Left renal pelvis (tissue), 4 donors: ENCODE measurements around the gene TAGLN2. TPM values are rescaled to one million over a fixed set of nuclear protein-coding genes. Genes with fewer than 3 reads are reported as not detected.

Source experiments
- DNase-seq, 4 donors: peaks; one replicate each; pipeline ENCODE4 v3.0.0-alpha.2; 2013; ENCODE audit warnings: low read depth in 4 of 4, low spot score in 3 of 4
- polyA plus RNA-seq, 4 donors: library from polyadenylated mRNA; unstranded; fragments of 120-200 nt; gene quantifications; one replicate each; pipeline ENCODE4 v1.2.1, GENCODE V29; 2013; ENCODE audit not compliant: insufficient read length in 4 of 4

The TAGLN2 gene
- polyA plus RNA-seq, 4 donors, result 118 to 147 (median 142) TPM

DNA sequence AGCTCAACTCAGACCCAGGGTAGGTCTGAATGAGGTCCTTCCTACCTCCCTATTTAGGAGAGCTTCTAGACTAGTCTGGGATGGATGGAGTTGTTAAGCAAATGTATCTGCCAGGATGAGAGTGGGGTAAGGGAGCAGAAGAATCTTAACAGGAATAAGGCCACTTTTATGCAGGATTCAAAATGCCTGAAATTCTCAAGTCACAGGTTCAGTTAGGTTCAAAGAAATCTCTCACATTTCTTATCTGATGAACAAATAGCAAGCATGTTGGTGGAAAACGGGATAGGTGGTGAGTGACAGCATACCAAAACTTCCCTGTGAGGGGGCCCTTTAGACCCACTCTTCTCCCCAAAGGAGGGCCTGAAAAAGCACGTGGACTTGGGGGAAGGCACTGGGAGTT is 25.7 kb upstream of the TAGLN2 start:
- DNase-seq, result no peak

DNA sequence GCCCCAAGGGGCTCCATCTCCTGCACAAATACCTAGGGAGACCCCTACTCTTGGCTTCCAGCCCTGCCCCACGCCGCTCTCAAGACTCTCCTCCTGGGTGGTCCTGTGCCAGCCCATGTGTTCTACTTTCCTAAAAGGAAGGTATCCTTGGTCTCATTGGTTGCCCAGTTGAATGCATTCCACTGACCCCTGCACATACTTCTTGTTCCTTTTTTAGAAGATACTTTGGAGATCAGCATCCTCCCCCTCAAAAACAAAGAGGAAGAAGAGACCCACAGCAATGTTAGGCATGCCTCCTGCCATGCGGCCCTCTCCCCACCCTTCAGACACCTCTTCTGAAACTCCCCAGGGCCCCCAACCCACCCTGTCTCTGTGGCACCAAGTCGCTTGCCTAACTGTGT is 24.7 kb upstream of the TAGLN2 start:
- no peak for DNase-seq

DNA sequence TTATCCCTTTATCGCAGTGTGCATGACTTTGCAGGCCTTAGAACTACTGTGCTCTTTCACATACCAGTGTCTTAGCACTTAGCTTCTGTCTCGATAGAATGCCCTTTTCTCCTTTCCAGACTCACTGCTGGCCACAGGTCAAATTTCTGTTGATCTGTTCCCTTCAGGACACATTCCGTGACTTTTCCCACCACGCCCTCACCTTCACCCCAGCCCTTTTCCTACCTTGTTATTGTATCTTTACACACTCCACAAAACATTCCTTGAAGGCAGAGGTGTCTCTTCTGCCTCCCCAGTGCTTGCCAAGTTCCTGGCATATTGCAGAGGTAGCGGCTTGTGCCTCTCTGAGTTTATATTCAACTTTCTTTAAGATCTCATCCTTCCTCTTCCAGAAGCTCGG is 23.8 kb upstream of the TAGLN2 start:
- no peak for DNase-seq

- no peak for DNase-seq
Observed at GRCh38 chr1:159947942-159948341, 22.6 kb upstream of the TAGLN2 start.

GRCh38 chr1:159946242-159947187 is 21.2 kb upstream of the TAGLN2 start:
- DNase-seq, result no peak

DNA sequence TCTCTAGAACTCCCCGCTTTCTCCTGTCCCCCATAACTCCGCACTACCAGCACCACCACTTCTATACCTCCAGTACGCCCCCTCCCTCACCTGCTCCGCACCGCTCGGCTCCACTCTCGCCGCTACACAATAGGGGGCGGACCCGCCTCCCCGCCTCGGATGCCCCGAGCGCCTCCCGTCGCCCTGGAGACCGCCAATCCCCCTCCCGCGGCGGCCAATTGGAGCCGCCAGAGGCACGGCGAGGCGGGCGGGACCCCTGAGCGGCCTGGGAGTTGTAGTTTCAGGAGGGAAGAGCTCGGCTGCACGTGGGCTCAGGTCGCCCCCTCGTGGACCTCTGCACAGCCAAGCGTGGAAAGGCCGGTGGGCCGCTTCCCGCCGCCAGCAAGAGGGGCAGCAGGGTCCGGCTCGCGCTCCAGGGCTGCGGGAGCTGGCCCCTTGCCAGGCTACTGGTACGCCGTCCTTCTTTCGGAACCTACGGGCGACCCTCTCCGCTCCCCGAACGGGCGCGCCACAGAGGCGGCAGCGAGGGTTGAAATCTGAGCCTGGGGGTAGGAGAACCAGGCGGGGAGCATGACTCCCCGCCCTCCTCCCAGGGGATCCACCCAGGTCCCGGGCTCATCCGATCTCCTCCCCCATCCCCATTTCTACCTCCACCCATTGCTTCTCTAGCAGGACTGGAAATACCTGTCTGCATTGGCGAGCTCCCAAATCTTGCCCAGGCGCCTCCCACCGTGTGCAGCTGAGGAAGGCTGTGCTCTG is 20.4 kb upstream of the TAGLN2 start, which contains the start of gene IGSF9:
IGSF9 (minus strand) TSS at position 131 of the 759 bp plus-strand sequence. CDS start 2,159 bp downstream, outside the sequence.
- DNase-seq, result peak in 3 of 4 donors; percentile 74 to 84 (median 77)

DNA sequence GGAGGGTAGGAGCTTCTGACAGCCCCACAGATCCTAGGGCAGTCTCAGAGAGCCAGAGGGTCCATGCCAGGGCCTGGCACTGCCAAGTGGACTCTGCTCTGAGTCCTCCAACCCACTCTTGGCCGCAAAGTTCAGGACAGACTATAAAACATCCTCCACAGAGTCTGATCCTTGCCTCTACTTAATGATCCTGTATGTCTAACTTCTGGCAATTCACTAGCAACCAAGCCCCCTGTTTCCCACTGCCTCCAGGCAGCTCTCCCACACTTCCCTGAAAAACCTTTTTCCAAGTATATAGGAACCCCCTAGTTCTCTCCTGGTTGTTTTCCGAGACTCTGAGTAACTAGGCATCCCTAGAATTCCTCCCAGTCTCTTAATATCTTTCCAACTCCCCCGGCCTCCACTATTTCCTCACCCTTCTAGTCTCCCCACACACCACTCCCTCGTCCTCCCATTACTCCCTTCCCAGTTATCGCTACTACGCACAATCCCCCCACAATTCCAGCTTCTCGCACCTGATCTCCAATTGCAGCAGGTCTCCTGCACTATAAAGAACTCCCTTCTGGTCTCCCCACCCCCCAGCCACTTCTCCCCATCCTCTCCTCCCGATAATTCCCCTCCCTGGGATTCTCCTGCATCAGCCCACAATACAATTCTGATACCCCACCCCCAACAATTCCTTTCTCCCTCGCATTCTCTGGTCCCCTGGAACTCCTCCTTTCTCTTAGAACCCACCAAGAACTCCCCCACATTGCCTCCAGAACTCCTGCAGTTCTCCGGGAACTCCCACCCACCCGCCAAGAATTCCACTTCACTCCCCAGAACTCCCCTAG is 19.5 kb upstream of the TAGLN2 start:
- no peak for DNase-seq

- no peak for DNase-seq
Observed at GRCh38 chr1:159943908-159944622, 18.8 kb upstream of the TAGLN2 start.

- no peak for DNase-seq
Observed at GRCh38 chr1:159943278-159943640, 18.0 kb upstream of the TAGLN2 start.

DNA sequence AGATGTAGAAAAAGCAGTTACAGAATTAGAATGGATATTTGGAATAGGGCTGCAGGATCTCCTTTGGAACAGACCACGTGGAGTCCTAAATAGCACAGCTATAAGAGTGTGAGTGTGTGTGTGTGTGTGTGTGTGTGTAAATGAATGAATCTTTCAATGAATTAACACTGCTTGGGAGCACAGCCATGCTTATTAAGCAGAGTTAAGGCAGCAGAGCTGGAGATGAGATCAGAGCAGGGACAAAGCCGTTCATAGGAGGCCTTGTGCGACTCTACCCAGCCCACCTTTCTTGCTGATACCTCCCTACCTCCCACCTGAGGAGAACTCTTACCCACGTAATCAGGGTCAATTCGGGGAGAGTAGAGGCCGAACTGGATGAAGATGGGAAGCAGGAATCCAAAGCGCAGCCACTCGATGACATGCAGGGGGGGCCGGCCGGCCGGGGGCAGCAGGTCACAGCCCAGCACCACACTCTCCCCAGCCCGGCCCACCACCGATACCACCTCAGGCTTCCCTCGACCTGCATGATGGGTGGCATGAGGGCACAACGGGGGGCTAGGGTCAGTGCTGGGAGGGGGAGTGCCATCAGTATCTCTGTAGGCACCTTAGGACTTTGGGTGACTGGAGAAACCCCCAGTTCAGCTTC is 17.4 kb upstream of the TAGLN2 start:
- DNase-seq, result no peak

- no peak for DNase-seq
Observed at GRCh38 chr1:159941591-159942560, 16.6 kb upstream of the TAGLN2 start.

- no peak for DNase-seq
Observed at GRCh38 chr1:159941141-159941540, 15.8 kb upstream of the TAGLN2 start.

GRCh38 chr1:159940006-159940620 is 14.8 kb upstream of the TAGLN2 start:
- DNase-seq, result no peak

DNA sequence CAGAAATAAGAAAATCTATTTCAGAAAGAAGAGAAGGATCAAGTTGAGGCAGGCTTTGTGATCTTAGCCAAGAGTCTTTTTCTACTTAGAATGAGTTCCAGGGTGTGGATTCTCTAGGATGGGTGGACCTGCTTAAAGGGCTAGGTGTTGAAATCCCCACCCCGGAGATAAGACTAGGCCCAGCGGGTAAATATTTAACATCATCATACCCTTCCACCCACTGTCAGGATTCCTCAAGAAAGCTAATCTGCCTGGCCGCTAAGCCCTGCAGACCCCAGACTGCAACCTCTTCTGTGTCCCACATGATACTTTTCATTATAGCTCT is 14.3 kb upstream of the TAGLN2 start:
- DNase-seq, result no peak

DNA sequence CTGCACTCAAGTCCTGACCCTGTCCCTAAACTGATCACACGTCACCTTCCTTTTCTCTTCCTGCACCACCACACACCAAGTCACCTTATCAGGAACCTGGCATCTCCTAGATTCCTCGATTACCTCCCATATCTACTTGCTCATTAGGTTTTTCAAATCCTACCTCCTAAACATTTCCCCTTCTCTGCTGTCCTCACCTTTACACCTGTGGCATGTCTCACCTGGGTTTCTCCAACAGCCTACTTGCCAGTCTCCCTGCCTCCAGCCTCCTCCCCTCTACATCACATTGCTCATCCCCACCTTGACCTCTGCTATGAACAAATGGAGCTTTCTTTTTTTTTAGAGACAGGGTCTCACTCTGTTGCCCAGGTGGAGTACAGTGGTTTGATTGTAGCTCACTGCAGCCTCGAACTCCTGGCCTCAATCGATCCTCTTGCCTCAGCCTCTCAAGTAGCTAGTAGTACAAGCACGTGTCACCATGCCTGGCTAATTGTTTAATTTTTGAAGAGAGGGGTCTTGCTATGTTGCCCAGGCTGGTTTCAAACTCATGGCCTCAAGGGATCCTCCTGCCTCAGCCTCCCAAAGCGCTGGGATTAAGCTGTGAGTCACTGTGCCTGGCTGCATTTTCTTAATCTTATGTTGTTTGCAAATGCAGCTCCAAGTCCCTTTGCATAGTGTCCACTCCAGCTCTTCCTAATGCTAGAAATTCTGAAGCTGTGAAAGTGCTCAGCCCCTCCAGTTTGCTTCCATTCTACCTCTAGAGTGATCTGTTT is 13.8 kb upstream of the TAGLN2 start:
- no peak for DNase-seq

DNA sequence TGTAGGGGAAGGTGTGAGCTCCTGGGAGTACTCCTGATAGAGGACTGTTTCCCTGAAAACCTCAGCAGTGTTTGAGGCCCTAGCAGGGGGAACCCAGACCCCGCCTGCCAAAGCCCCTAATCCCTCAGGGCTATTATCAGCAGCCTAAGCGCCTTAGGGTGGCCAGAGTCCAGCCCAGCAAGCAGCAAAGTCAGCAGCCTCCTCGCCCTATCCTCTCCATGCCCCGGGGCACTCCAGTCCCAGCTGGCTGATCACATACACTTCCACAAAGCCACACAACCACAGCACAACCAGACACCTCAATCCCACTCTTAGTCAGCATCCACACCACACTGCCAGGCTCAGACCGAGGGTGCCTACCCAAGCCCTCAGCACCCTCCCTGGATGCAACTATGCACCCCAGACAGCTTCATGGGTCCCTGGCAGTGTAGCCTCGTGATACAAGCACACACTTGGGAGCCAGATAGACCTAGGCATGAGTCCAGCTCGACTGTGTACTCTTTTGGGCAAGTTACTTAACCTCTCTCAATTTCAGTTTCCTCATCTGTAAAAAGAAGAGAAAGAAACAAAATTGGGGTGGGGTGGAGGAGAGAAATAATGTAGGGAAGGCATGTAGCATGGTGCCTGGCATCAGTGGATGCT is 13.0 kb upstream of the TAGLN2 start:
- DNase-seq, result no peak
